Stimulated activated CD8-positive, alpha-beta memory T cell treated with anti-CD3 and anti-CD28 coated beads, Interleukin-7, amount 100 ng/mL, for 24 hours (primary cell): ENCODE results near the gene INSR.
"Not testable (repeated sequence)": the region's sequence is repeated elsewhere in the genome, so short reads cannot be mapped to it uniquely, and the experiment has no call there.

Source experiments
- DNase-seq: peaks from one replicate; pipeline ENCODE4 v3.0.0-alpha.2; 2020; ENCODE audit warnings: low read depth

INSR gene

DNA sequence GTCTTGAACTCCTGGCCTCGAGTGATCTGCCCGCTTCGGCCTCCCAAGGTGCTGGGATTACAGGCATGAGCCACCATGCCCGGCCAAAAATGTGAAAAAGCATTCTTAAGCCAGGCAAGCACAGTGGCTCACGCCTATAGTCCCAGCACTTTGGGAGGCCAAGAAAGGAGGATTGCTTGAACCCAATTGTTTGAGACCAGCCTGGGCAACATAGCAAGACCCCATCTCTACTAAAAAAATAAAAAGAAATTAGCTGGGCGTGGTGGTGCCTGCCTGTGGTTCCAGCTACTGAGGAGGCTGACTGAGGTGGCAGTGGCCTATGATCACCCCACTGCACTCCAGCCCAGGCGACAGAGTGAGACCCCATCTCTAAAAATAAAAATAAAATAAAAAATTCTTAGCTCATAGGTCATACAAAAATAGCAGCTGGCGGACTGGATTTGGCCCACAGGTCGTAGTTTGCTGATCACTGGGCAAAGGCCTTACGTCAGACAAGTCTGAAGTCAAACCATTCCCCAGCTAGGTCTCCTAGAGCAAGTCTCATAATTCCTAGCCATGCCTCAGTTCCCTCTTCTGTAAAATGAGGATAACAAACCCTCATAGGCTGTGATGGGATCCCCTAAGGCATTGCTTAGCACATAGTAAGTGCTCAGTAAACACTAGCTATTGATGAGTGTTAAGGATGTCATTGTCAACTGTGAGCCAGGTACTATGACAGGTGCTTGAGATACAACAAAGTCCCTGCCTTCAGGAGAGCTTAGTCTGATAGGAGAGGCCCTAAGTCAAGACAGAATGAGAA is 36.0 kb downstream of the INSR start:
- DNase-seq = no peak

DNA sequence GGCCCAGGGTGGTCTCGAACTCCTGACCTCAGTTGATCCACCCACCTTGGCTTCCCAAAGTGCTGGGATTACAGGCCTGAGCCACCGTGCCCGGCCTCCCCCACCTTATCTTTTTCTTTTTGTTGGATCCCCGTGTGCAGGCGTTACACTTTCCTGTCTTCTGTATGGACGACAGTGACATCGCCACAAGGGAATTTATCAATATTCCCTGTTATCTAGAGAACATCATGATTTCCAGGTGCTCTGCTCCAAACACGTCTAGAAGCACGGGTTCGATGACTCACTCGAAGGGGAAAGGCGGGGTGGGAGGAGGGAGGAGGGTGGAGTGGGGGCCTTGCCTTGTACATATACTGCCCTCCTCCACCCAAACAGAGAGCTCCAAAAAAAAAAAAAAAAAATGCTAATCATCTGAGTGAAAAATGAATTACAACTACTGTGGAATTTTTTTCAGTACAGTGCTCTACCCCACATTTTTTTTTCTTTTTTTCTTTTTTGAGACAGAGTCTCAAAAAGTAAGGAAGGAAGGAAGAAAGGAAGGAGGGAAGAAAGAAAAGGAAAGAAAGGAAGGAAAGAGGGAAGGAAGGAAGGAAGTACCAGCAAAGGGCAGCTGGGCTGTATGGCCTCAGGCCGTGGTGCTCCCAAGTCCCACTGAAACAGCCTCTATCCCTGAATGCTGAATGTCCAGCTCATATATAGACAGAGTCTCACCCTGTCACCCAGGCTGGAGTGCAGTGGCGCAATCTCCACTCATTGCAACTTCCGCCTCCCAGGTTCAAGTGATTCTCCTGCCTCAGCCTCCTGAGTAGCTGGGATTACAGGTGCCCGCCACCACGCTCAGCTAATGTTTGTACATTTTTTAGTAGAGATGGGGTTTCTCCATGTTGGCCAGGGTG is 36.8 kb downstream of the INSR start:
- no peak for DNase-seq

DNA sequence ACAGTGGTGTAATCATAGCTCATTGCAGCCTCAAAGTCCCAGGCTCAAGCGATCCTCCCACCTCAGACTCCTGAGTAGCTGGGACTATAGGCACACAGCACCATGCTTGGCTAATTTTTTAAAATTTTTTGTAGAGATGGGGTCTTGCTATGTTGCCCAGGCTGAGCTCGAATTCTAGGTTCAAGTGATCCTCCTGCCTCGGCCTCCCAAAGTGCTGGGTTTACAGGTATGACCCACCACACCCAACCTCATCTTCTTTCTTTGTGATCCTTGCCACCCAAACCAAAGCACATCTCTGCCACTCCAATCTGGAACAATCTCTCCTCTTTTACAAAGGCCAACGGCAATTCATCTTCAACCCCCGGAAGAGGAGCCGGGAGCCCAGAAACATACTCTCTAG is 38.6 kb downstream of the INSR start:
- DNase-seq = no peak

DNA sequence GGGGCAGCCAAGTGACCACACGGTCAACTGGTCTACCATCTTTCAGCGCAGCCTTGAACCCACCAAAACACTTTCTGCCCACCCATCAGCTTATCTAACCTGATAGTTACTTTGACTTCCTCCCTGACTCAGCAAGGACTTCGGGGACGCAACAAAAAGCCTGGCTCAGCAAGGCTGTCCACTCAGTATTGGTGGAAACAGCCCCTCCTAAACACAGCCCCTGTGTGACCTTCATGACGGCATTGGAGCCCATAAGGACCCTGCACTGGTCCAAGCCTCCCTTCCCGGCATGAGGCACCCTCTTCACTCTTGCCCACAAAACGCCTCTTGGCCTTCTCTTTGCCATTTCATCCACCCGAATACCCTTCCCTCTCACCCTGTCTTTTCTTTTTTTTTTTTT is 39.1 kb downstream of the INSR start:
- no peak for DNase-seq

DNA sequence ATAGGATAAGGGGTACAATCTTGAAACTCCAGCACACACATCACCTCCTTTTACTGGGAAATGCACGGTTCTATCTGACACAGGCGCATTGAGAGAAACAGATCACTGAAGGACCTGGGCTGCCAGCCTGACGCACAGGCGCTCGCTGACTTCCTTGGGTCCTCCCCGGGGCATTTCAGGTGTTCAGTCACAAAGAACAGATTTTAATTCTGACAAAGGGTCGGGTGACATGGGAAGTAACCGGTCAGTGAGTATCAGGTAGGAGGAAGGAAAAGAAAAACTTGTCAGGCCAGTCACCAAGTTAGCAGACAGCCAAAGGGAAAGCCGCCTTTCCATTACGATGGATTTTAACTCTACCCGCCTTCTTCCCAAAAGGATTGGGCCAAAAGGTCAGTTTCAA is 39.6 kb downstream of the INSR start:
- no peak for DNase-seq

DNA sequence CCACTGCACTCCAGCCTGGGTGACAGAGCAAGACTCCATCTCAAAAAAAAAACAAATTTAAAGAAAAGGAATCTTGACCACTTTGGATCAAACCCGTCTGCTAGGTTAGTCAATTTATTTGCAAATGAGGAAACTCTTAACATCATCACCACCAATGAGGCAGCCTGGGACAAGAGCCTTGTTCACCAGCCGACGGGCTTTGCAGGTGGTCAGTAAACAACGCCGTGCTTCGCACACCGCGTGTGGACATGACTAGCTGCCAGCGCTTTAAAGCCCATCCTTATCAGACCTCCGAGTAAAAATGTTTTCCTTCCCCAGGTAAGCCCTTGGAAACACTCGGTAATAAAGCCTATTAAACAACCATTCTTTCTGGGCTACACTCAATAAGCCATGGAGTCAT is 41.9 kb downstream of the INSR start:
- no peak for DNase-seq

DNA sequence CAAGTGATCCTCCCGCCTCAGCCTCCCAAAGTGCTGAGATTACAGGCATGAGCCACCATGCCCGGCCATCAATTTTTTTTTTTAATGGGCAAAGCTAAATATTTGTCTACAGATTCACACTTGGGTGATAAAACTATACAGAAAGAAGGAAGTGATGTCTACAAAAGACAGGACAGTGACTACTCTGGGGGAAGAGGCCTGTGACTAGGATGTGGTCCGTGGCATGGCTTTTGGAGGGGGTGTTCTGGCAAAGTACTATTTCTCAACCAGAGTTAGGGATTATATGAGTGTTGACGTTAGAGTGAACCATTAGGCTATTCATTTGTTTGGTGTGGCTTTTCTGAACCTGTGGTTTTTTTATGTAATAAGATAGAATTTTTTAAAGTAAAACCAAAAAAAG is 42.7 kb downstream of the INSR start:
- no peak for DNase-seq

DNA sequence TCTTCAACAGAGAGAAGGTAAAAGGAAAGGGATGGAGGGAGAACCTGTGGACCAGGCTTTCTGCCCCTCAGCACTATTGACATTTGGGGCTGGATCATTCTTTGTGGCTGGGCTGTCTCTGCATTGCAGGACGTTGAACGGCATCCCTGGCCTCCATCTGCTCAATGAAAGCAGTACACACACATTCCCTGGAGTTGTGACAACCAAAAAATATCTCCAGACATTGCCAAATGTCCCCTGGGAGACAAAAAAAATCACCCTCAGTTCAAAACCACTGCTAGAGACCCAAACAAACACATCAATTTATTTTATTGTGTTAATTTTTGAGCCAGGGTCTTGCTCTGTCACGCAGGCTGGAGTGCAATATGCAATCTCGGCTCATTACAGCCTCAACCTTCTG is 43.3 kb downstream of the INSR start:
- DNase-seq = no peak

DNA sequence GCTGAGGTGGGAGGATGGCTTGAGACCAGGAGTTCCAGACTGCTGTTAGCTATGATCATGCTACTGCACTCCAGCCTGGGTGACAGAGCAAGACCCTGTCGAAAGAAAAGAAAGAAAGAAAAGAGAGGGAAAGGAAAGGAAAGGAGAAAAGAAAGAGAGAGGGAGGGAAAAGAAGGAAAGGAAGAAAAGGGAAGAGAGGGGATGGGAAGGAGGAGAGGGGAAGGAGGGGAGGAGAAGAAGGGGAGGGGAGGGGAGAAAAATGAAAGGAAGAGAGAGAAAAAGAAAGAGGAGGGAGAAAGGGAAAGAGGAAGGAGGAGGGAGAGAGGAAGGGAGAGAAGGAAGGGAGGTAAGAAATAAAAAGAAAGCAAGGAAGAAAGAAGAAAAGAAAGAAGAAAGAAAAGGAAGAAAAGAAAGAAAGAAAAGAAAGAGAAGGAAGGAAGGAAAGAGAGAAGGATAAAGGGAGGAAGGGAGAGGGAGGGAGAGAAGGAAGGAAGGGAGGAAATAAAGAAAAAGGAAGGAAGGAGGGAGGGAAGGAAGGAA is 44.1 kb downstream of the INSR start:
- DNase-seq = no peak

DNA sequence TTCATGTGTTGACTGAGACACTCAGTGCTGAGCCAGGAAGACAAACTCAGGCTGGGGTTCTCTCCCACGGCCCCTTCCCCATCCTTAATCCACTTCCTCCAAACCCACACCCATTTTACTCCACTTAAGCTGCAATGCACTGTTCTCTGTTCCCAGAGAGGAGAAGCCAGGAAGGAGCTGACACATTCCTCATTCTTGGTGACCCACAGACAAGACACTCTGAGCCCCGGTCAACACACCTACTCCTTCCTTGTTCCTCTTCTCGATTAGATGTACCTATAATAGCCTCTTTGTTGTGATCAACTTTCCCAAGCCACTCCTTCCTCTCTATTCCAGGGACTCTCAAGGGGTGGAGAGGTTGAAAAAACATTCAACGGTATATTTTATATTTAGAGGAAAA is 47.1 kb downstream of the INSR start:
- no peak for DNase-seq

DNA sequence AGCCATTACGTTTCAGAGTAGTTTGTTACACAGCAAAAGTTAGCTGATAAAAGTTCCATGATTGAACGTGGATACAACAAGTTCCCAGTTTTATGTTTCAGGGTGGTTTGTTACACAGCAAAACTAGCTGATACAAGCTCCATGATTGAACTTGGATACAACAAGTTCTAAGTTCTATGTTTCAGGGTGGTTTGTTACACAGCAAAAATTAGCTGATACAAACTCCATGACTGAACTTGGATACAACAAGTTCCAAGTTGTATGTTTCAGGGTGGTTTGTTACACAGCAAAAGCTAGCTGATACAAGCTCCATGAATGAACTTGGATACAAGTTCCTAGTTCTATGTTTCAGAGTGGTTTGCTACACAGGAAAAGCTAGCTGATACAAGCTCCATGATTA is 47.6 kb downstream of the INSR start:
- DNase-seq = no peak

DNA sequence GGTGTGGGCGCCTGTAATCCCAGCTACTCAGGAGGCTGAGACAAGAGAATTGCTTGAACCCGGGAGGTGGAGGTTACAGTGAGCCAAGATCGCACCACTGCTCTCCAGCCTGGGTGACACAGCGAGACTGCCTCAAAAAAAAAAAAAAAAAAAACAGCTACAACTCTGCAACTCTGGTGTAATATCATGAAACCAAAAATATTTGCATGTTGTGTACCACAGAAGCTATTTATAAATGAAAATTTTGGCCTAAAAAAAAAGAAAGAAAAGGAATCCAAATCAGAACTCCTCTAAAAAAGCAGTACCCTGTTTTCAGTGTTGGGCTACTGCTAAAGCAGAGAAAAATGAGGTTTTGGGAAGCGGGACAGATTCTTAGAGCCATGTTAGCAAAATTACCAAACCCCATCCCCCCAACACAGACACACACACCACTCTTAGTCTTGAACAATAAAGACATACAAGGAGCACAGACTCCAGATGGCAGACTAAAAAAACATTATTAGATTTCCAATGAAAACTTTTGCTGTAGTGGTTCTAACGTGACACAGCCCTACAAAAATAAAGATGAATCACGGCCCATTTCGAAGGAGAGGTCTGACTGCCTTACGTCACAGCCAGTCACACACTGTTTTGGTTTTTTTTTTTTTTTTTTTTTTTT is 51.5 kb downstream of the INSR start:
- no peak for DNase-seq

DNA sequence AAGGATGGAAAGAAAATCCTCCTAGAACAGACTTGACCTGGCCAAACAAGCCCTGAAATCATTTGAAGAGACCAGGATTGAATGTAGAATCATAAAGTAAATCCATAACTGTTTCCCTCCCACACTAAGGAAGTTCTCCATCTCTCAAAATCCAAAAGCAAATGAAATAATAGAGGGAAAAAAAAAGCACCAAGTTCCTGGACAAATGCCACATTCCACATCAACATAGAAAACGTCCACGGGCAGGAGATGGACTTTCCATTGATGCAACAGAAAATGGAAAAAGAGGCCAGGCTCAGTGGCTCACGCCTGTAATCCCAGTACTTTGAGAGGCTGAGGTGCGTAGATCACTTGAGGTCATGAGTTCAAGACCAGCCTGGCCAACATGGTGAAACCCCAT is 56.2 kb downstream of the INSR start:
- DNase-seq = no peak

DNA sequence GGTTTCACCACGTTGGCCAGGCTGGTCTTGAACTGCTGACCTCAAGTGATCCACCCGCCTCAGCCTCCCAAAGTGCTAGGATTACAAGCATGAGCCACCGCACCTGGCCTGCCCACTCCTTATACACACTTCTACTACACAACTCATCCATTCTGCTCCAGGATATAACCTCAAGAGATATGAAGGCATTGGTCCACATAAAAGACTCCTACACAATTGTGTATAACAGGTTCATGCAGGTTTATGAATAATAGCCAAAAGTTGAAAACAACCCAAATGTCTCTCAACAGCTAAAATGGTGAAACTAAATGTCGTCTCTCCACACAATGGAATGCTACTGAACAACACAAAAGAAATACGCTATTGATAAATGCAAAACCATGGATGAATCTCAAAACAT is 58.1 kb downstream of the INSR start:
- DNase-seq = no peak

DNA sequence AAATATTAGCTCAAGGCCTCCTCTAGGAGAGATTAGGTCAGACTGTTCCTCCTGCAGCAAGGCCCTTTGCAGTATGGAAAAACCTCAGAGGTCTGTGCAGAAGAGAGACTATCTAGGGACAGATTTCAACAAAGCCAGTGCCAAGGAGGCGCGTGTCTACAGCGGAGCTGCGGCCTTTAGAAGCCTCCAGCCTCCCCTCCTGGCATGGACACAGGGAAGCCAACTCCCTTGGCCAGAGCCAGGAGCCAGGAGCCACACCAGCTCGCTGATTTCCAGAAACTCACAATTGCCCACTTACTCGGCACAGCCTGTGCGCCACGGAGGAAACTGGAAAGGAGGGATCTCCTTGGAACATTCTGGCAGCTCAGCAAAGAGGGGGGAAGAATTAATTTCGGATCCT is 63.4 kb downstream of the INSR start:
- no peak for DNase-seq

DNA sequence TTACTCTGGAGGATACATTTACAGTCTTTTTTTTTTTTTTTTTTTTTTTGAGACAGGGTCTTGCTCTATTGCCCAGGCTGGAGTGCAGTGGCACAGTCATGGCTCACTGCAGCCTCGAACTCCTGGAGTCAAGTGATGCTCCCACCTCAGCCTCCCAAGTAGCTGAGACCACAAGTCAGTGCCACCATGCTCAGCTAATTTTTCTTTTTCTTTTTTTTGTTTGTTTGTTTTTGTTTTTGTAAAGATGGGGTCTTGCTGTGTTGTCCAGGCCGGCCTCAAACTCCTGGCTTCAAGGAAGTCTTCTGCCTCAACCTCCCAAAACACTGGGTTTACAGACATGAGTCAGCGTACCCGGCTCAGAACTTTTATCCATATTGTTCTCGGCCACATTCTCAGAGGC is 64.5 kb downstream of the INSR start:
- DNase-seq = no peak

DNA sequence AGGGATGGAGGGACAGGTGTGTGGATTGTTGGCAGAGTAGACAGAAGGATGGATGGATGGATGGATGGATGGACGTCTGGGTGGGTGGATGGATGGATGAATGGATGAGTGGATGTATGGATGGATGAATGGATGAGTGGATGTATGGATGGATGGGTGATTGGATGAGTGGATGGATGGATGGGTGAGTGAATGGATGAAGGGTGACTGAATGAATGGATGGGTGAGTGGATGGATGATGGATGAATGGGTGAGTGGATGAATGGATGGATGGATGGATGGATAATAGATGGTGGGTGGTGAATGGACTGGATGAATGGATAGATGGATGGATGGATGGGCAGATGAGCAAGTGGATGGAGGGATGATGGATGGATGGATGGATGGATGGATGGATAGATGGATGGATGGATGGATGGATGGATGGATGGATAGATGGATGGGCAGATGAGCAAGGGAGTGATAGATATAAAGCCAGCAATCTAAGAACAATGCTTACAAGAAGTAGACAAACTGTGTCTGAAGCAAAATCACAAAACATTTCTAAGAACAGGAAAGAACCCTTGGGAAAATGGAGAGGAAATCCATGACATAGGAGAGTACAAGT is 65.2 kb downstream of the INSR start:
- DNase-seq = no peak

DNA sequence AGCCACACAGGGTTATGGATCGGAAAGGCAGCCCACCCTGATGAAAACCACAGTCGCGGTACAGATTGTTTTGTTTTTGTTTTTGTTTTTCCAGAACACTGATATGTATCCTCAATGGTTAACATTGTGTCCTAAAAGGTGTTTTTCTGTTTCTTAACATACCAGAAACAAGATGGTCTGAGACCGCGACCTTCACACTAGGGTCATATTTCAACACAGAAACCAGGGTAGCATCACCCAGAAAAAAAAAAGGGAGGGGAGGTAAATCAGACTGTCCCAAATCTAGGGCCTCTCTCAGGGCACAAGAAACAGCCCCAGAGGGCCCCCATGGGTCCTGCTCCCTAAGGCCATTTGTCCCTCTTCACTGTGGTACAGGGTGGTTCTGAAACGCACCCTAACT is 66.5 kb downstream of the INSR start:
- DNase-seq = no peak

DNA sequence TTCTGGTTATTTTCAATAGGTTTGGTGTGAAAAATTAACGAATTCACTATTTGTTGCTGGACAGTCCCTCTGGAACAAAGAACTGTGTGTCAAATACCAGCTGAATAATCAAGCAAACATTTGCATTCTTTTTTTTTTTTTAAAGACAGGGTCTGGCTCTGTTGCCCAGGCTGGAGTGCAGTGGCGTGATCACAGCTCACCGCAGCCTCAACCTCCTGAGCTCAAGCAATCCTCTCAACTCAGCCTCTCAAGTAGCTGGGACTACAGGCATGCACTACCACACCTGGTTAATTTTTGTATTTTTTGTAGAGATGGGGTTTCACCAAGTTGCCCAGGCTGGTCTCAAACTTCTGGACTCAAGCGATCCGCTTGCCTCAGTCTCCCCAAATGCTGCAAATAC is 67.1 kb downstream of the INSR start:
- DNase-seq = not testable (repeated sequence)

DNA sequence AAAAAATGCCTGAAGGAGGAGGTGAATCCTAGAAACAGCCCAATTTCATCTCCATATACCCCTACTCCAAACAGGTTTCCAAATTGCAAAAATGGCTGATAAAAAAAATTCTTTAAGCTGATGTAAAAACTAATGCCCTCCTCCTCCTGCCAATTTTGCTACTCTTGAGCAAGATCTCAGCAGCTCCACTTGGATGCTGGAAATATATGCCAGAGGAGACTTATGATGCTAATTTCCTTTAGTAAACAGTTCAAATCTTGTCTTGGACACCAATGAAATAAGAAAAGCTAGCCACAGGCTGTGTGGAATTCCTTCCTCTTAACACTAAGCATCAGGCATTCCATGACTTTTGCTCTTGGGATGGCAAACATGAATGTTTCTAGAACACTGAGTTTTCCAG is 67.5 kb downstream of the INSR start:
- DNase-seq = no peak

DNA sequence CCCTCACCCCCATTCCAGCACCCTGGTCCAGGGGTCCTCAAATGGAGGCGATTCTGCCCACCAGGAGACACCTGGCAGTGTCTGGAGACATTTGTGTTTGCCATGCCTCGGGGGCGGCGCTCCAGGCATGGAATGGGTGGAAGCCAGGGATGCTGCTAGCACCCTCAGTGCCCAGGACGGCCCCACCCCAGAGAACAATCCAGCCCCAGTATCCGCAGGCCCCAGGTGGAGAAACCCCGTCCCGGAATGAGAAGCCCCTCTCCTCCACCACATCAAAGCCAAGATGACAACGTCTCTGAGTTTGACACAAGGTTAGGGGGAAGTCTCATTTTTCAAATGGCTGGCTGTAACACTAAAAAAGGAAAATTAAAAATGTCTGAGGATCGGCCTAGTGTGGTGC is 68.5 kb downstream of the INSR start:
- no peak for DNase-seq

DNA sequence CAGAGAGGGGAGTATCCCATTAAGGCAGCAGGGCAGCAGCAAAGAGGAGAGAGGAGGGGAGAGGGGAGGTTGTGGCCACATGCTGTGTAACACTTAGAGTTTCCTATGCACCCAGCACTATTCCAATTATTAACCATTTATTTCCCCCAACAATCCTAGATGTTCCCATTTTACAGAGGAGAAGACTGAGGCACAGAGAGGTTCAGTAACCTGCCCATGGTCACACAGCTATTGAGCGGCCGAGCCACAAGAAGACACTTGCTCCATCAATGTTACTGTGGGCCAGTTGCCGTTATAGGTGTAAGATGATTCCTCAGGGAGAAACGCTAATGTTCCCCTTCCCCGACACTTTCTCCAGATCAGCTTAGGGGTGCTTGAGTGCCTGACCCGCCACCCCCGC is 69.2 kb downstream of the INSR start:
- DNase-seq = no peak
